Loucy (cell line): ENCODE data around the gene EGFLAM.

Source experiments
- H2AFZ ChIP-seq: fragments of 200-600 bp; sonication (generic); 2 replicates; pipeline ENCODE4 v1.6.0; 2016; ENCODE audit warnings: antibody characterized with exemption, mild to moderate bottlenecking, low read length, moderate library complexity
- H3F3A ChIP-seq: fragments of 200-600 bp; 2 replicates; pipeline ENCODE4 v1.6.0; 2016; ENCODE audit warnings: antibody characterized with exemption, low read depth, mild to moderate bottlenecking
- H3K27me3 ChIP-seq: fragments of 200-600 bp; sonication (generic); 2 replicates; pipeline ENCODE4 v1.6.1; 2014; ENCODE audit warnings: low read length, mild to moderate bottlenecking; ENCODE audit not compliant: insufficient read depth, poor library complexity, severe bottlenecking
- H3K36me3 ChIP-seq: fragments of 200-600 bp; sonication (generic); 2 replicates; pipeline ENCODE4 v1.6.1; 2016; ENCODE audit warnings: low read length; ENCODE audit not compliant: insufficient read depth
- H3K4me1 ChIP-seq: fragments of 200-600 bp; sonication (generic); 2 replicates; pipeline ENCODE4 v1.5.1; 2014; ENCODE audit warnings: low read length, mild to moderate bottlenecking; ENCODE audit not compliant: insufficient read depth, poor library complexity, severe bottlenecking
- H3K4me2 ChIP-seq: fragments of 200-600 bp; sonication (generic); 2 replicates; pipeline ENCODE4 v1.6.0; 2014; ENCODE audit warnings: antibody characterized with exemption, low read length, low read depth, mild to moderate bottlenecking; ENCODE audit not compliant: poor library complexity, severe bottlenecking
- H3K4me3 ChIP-seq: fragments of 200-600 bp; sonication (generic); 2 replicates; pipeline ENCODE4 v1.5.1; 2014; ENCODE audit warnings: low read length, mild to moderate bottlenecking, mixed read lengths; ENCODE audit not compliant: poor library complexity, severe bottlenecking
- H3K79me2 ChIP-seq: fragments of 200-600 bp; sonication (generic); 2 replicates; pipeline ENCODE4 v1.6.1; 2014; ENCODE audit warnings: low read length; ENCODE audit not compliant: insufficient read depth
- H3K9ac ChIP-seq: fragments of 200-600 bp; sonication (generic); 2 replicates; pipeline ENCODE4 v1.6.0; 2014; ENCODE audit warnings: mild to moderate bottlenecking, low read depth, low read length, moderate library complexity; ENCODE audit not compliant: poor library complexity, severe bottlenecking
- H3K9me2 ChIP-seq: fragments of 200-600 bp; sonication (generic); replicated peaks from 2 replicates; pipeline ENCODE4 v1.6.1; 2016; ENCODE audit warnings: low read depth, low read length, mixed read lengths
- H3K9me3 ChIP-seq: fragments of 200-600 bp; sonication (generic); 2 replicates; pipeline ENCODE4 v1.6.1; 2014; ENCODE audit warnings: mild to moderate bottlenecking, antibody characterized with exemption, low read length, low read depth; ENCODE audit not compliant: insufficient read depth
- H4K20me1 ChIP-seq: fragments of 200-600 bp; sonication (generic); 2 replicates; pipeline ENCODE4 v1.6.0; 2014; ENCODE audit warnings: antibody characterized with exemption, low read length, mild to moderate bottlenecking; ENCODE audit not compliant: insufficient read depth, poor library complexity, severe bottlenecking
- CTCF ChIP-seq: fragments of 200-600 bp; sonication (generic); conservative IDR thresholded peaks from 2 replicates; pipeline ENCODE4 v1.5.1; 2014; ENCODE audit warnings: mild to moderate bottlenecking, antibody characterized with exemption, low read length
- EZH2phosphoT487 ChIP-seq: fragments of 200-600 bp; IDR thresholded peaks from 2 replicates; pipeline ENCODE4 v1.6.1; 2018; ENCODE audit warnings: antibody characterized with exemption, mild to moderate bottlenecking, moderate library complexity, borderline replicate concordance

EGFLAM gene

GRCh38 chr5:38384396-38384795, 126.0 kb downstream of the EGFLAM start:
- Histone ChIP-seq H3K4me2 (no peak overlapping the region), H3K9ac (no peak overlapping the region), H3K4me1 (no peaks in the 10 kb centered on the region), H2AFZ (no peak overlapping the region), H4K20me1 (no peaks in the 10 kb centered on the region), H3K9me3 (no peaks in the 10 kb centered on the region), H3K4me3 (no peak overlapping the region), H3K79me2 (no peaks in the 10 kb centered on the region), H3F3A (no peaks in the 10 kb centered on the region), H3K36me3 (no peaks in the 10 kb centered on the region), H3K27me3 (no peaks in the 10 kb centered on the region), H3K9me2 (no peaks in the 10 kb centered on the region)
- TF ChIP-seq CTCF (no peak), EZH2phosphoT487 (no peak)

- Histone ChIP-seq H3K9ac (no peak overlapping the region), H3K79me2 (no peaks in the 10 kb centered on the region), H2AFZ (no peak overlapping the region), H3K4me3 (no peak overlapping the region), H4K20me1 (no peaks in the 10 kb centered on the region), H3F3A (no peaks in the 10 kb centered on the region), H3K9me2 (no peaks in the 10 kb centered on the region), H3K4me2 (no peak overlapping the region), H3K4me1 (no peaks in the 10 kb centered on the region), H3K27me3 (no peaks in the 10 kb centered on the region), H3K36me3 (no peaks in the 10 kb centered on the region), H3K9me3 (no peaks in the 10 kb centered on the region)
- TF ChIP-seq CTCF (no peak), EZH2phosphoT487 (no peak)
Observed at GRCh38 chr5:38387161-38387560, 128.8 kb downstream of the EGFLAM start.

- no peaks in the 10 kb centered on the region for H3K4me1 ChIP-seq
- no peaks in the 10 kb centered on the region for H3K9me3 ChIP-seq
- H3K9ac ChIP-seq: no peak overlapping the region
- no peaks in the 10 kb centered on the region for H3K9me2 ChIP-seq
- no peak for TF ChIP-seq EZH2phosphoT487
- no peak for TF ChIP-seq CTCF
- no peak overlapping the region for H3K4me2 ChIP-seq
- no peaks in the 10 kb centered on the region for H3K27me3 ChIP-seq
- no peaks in the 10 kb centered on the region for H4K20me1 ChIP-seq
- no peaks in the 10 kb centered on the region for H3K36me3 ChIP-seq
- H3F3A ChIP-seq: no peaks in the 10 kb centered on the region
- no peak overlapping the region for H3K4me3 ChIP-seq
- no peak overlapping the region for H2AFZ ChIP-seq
- no peaks in the 10 kb centered on the region for H3K79me2 ChIP-seq
Observed at GRCh38 chr5:38393636-38394035, 135.3 kb downstream of the EGFLAM start.
